Body of pancreas (tissue), 4 donors: ENCODE measurements around the gene KCTD5.

Experiments
- POLR2A ChIP-seq, 3 donors: fragments of 450-650 bp; IDR thresholded peaks; one replicate each; pipeline ENCODE4 v1.6.1; 2016; ENCODE audit warnings: antibody characterized with exemption in 3 of 3, mild to moderate bottlenecking in 2 of 3
- TF ChIP-seq, protein P1 (sequence below), 7 experiments: fragments of 450-650 bp in 4 of 7; fragments of 200-600 bp in 3 of 7; sonication (generic) in 3 of 7; IDR thresholded peaks; one replicate each; pipeline ENCODE4 v1.5.1; 2016 to 2019; ENCODE audit warnings: antibody characterized with exemption in 7 of 7

DNA sequence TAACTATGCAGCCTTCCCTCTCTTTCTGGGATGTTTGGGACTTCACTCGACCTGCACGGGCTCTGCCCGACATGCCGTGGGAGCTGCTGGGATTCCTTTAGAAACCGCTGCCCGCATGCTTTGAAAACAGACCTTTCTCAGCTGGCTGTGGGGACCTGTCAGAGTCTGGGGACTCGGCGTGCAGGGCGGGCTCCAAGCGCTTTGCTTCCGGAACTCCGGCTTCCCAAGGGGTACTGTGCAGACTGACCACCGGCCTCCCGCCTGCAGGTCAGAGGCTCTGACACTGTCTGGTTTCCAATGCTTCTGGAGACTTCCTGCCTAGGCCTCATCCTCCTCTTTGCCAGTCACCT lies 25.9 kb downstream of the KCTD5 start:
- TF ChIP-seq, protein P1, sequence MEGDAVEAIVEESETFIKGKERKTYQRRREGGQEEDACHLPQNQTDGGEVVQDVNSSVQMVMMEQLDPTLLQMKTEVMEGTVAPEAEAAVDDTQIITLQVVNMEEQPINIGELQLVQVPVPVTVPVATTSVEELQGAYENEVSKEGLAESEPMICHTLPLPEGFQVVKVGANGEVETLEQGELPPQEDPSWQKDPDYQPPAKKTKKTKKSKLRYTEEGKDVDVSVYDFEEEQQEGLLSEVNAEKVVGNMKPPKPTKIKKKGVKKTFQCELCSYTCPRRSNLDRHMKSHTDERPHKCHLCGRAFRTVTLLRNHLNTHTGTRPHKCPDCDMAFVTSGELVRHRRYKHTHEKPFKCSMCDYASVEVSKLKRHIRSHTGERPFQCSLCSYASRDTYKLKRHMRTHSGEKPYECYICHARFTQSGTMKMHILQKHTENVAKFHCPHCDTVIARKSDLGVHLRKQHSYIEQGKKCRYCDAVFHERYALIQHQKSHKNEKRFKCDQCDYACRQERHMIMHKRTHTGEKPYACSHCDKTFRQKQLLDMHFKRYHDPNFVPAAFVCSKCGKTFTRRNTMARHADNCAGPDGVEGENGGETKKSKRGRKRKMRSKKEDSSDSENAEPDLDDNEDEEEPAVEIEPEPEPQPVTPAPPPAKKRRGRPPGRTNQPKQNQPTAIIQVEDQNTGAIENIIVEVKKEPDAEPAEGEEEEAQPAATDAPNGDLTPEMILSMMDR (IDR thresholded peaks at IDR 0.05) = no peak
- TF ChIP-seq POLR2A (IDR thresholded peaks at IDR 0.05) = no peak
